K562 (cell line): ENCODE data around the gene GALNT7. TPM values are rescaled to one million over a fixed set of nuclear protein-coding genes. Genes with fewer than 3 reads are reported as not detected.
A peak's percentile ranks its signal among the peaks of the same experiment; 100 is the strongest.

Source experiments
- CC2D1A ChIP-seq: fragments of 450-650 bp; IDR thresholded peaks from 2 replicates; pipeline ENCODE4 v1.6.1; 2017; ENCODE audit warnings: mild to moderate bottlenecking
- CEBPB ChIP-seq: fragments of 450-650 bp; IDR thresholded peaks from 2 replicates; pipeline ENCODE4 v1.6.1; 2016; ENCODE audit warnings: missing genetic modification characterization, missing compliant biosample characterization
- DMBX1 ChIP-seq: fragments of 250-450 bp; sonication (Bioruptor Pico); IDR thresholded peaks from 2 replicates; pipeline ENCODE4 v1.8.0; 2022; ENCODE audit warnings: inconsistent platforms, mild to moderate bottlenecking, moderate library complexity, borderline replicate concordance
- EWSR1 ChIP-seq: fragments of 450-650 bp; IDR thresholded peaks from 2 replicates; pipeline ENCODE4 v1.6.1; 2018; ENCODE audit warnings: borderline replicate concordance, mild to moderate bottlenecking, low read depth, moderate library complexity; ENCODE audit not compliant: partially characterized antibody
- FOXA1 ChIP-seq: fragments of 450-650 bp; IDR thresholded peaks from 2 replicates; pipeline ENCODE4 v1.6.1; 2016; ENCODE audit warnings: mild to moderate bottlenecking, borderline replicate concordance
- HIVEP1 ChIP-seq: fragments of 250-450 bp; sonication (Bioruptor Pico); IDR thresholded peaks from 2 replicates; pipeline ENCODE4 v1.4.0; 2020; ENCODE audit warnings: mild to moderate bottlenecking
- HMGN3 ChIP-seq: IDR thresholded peaks from 2 replicates; pipeline ENCODE4 v1.6.1; 2011; ENCODE audit warnings: borderline replicate concordance, low read depth, mild to moderate bottlenecking, mixed read lengths, low read length; ENCODE audit not compliant: insufficient read length; ENCODE audit errors: extremely low read depth
- HNRNPK ChIP-seq: fragments of 200-400 bp; formaldehyde crosslinking; IDR thresholded peaks from one replicate; pipeline ENCODE4 v1.6.1; 2018; ENCODE audit warnings: mild to moderate bottlenecking, low read depth, low read length; ENCODE audit not compliant: poor library complexity, severe bottlenecking
- IFI16 ChIP-seq: fragments of 250-450 bp; sonication (Bioruptor Pico); IDR thresholded peaks from 2 replicates; pipeline ENCODE4 v2.1.2; 2022; ENCODE audit warnings: mild to moderate bottlenecking, inconsistent platforms
- LEF1 ChIP-seq: fragments of 450-650 bp; IDR thresholded peaks from 2 replicates; pipeline ENCODE4 v1.6.1; 2016; ENCODE audit warnings: mild to moderate bottlenecking
- NCOR1 ChIP-seq: fragments of 450-650 bp; IDR thresholded peaks from 2 replicates; pipeline ENCODE4 v1.6.1; 2016; ENCODE audit warnings: mild to moderate bottlenecking, moderate library complexity
- NFIC ChIP-seq: fragments of 450-650 bp; IDR thresholded peaks from 2 replicates; pipeline ENCODE4 v1.6.1; 2017; ENCODE audit warnings: mild to moderate bottlenecking, inconsistent platforms
- OTX1 ChIP-seq: fragments of 450-650 bp; formaldehyde crosslinking; IDR thresholded peaks from 2 replicates; pipeline ENCODE4 v1.4.0; 2022; ENCODE audit warnings: mild to moderate bottlenecking
- RCOR1 ChIP-seq, 2 experiments: IDR thresholded peaks; 2 replicates each; pipeline ENCODE4 v1.6.1; 2012; ENCODE audit warnings: low read depth in 2 of 2, low read length in 2 of 2, borderline replicate concordance in 1 of 2, improper control_type of control experiment in 1 of 2
- SMAD2 ChIP-seq: fragments of 150-350 bp; IDR thresholded peaks from 2 replicates; pipeline ENCODE4 v1.6.1; 2014; ENCODE audit warnings: low read depth, mild to moderate bottlenecking, low read length
- SOX6 ChIP-seq: fragments of 450-650 bp; IDR thresholded peaks from 2 replicates; pipeline ENCODE4 v1.6.1; 2014; ENCODE audit warnings: mild to moderate bottlenecking
- SRF ChIP-seq, 2 experiments: fragments of 250-450, 450-650 bp in 1 of 2; sonication (Bioruptor Pico) in 1 of 2; sonication (generic) in 1 of 2; formaldehyde crosslinking; IDR thresholded peaks; 2 replicates each; pipeline versions ENCODE4 v1.5.0 to v1.5.1; 2020 to 2022; ENCODE audit warnings: mild to moderate bottlenecking in 1 of 2, missing genetic modification reagents in 1 of 2
- ZBTB2 ChIP-seq: fragments of 450-650 bp; IDR thresholded peaks from 2 replicates; pipeline ENCODE4 v1.6.1; 2016; ENCODE audit warnings: antibody characterized with exemption
- ZFP91 ChIP-seq: sonication (generic); formaldehyde crosslinking; IDR thresholded peaks from 2 replicates; pipeline ENCODE4 v1.8.0; 2022; ENCODE audit warnings: mild to moderate bottlenecking, missing genetic modification reagents
- ZKSCAN8 ChIP-seq: fragments of 200-800 bp; sonication (Bioruptor generic); IDR thresholded peaks from 2 replicates; pipeline ENCODE4 v1.6.1; 2016; ENCODE audit warnings: missing genetic modification characterization, missing compliant biosample characterization
- ZNF408 ChIP-seq: fragments of 250-450 bp; sonication (Bioruptor Pico); IDR thresholded peaks from 2 replicates; pipeline ENCODE4 v1.4.0; 2020; ENCODE audit warnings: low read depth, mild to moderate bottlenecking, moderate library complexity
- ZNF431 ChIP-seq: sonication (generic); formaldehyde crosslinking; IDR thresholded peaks from 2 replicates; pipeline ENCODE4 v1.8.0; 2022; ENCODE audit warnings: mild to moderate bottlenecking, missing genetic modification reagents
- ZNF518B ChIP-seq: fragments of 250-450 bp; sonication (Bioruptor Pico); IDR thresholded peaks from 2 replicates; pipeline ENCODE4 v1.5.0; 2021; ENCODE audit warnings: mild to moderate bottlenecking, moderate library complexity
- ZNF584 ChIP-seq: fragments of 200-800 bp; sonication (Bioruptor generic); IDR thresholded peaks from 2 replicates; pipeline ENCODE4 v1.6.1; 2016; ENCODE audit warnings: low read depth, mild to moderate bottlenecking, missing genetic modification characterization, missing compliant biosample characterization
- polyA plus RNA-seq, 8 experiments: library from polyadenylated mRNA; depleted of rRNA in 4 of 8; stranded (reverse) in 5 of 8; unstranded in 3 of 8; fragments of >200 nt; fragmentation: Nextera tagmentation in 2 of 8; fragmentation: Illumina TruSeq in 1 of 8; extraction: Ambion mirVana in 2 of 8; extraction: Trizol in 1 of 8; gene quantifications; 2 replicates each; pipeline versions ENCODE4 v1.2.1 to v1.2.3, GENCODE V29; 2011 to 2014; ENCODE audit warnings: inconsistent platforms in 1 of 8, missing spikeins in 1 of 8
- total RNA-seq, 7 experiments: library from RNA; depleted of rRNA in 6 of 7; stranded (reverse); fragments of >200 nt in 6 of 7; fragmentation: Illumina TruSeq in 2 of 7; extraction: Trizol in 2 of 7; gene quantifications; 2 replicates each; pipeline versions ENCODE4 v1.2.1 to v1.2.3, GENCODE V29; 2011 to 2021; ENCODE audit warnings: low replicate concordance in 1 of 7

The GALNT7 gene
- total and polyA plus RNA-seq, 9 of the 15 experiments (the other 6 are each of a cell fraction or from before 2014, with no cell fraction given): 16.7 to 38.7 (median 31.1) TPM

- TF ChIP-seq DMBX1 (CRISPR knock-in tag) (no peak), SOX6 (peak; percentile 88), SRF (CRISPR knock-in tag; IDR thresholded peaks at IDR 0.05) (no peak), HMGN3 (peak; percentile 31), CC2D1A (peak; percentile 81), FOXA1 (no peak), ZBTB2 (peak; percentile 41; the same call in 1 of the 2 replicates), OTX1 (no peak), IFI16 (no peak), EWSR1 (no peak), CEBPB (tag) (no peak), SMAD2 (no peak), NCOR1 (peak; percentile 90), HIVEP1 (CRISPR knock-in tag) (no peak), LEF1 (0 out of 2 replicates have a peak, but pooled peaks have one; percentile 19), NFIC (peak; percentile 71), ZNF431 (CRISPR knock-in tag) (no peak), HNRNPK (no peak), RCOR1 (IDR thresholded peaks at IDR 0.05; ENCODE audit: borderline replicate concordance in 1 of 2, low read depth in 2 of 2, low read length in 2 of 2) (peak in 1 of 2 experiments; percentile 27; a peak in 1 of 4 replicates), ZFP91 (no peak), ZKSCAN8 (CRISPR knock-in tag) (no peak), ZNF584 (CRISPR knock-in tag) (no peak), ZNF518B (CRISPR knock-in tag) (no peak), ZNF408 (CRISPR knock-in tag) (no peak)
These were observed 44.3 kb upstream of the GALNT7 start (continued) for GRCh38 chr4:173124209-173124865.
